ENCODE results near the gene EPB41L4B.

EPB41L4B gene

GRCh38 chr9:109238655-109239054 lies 82.2 kb downstream of the EPB41L4B start:
- H3K4me3 ChIP-seq (ENCODE audit: low read depth, low read length): no peak overlapping the region
- no peak for DNase-seq (ENCODE audit: low read depth)
- no peak for TF ChIP-seq CTCF (IDR thresholded peaks at IDR 0.05; ENCODE audit: control insufficient read depth, extremely low read depth, insufficient read depth)

- no peak for DNase-seq (ENCODE audit: low read depth)
- no peak overlapping the region for H3K4me3 ChIP-seq (ENCODE audit: low read depth, low read length)
- TF ChIP-seq CTCF (IDR thresholded peaks at IDR 0.05; ENCODE audit: control insufficient read depth, extremely low read depth, insufficient read depth): no peak
Measured at GRCh38 chr9:109238125-109238524, 82.7 kb downstream of the EPB41L4B start.

GRCh38 chr9:109232449-109233237 lies 88.2 kb downstream of the EPB41L4B start:
- H3K4me3 ChIP-seq (ENCODE audit: low read depth, low read length): no peak overlapping the region
- TF ChIP-seq CTCF (IDR thresholded peaks at IDR 0.05; ENCODE audit: control insufficient read depth, extremely low read depth, insufficient read depth): no peak
- DNase-seq (ENCODE audit: low read depth): no peak

GRCh38 chr9:109231593-109231992 lies 89.3 kb downstream of the EPB41L4B start:
- DNase-seq (ENCODE audit: low read depth): no peak
- TF ChIP-seq CTCF (IDR thresholded peaks at IDR 0.05; ENCODE audit: control insufficient read depth, extremely low read depth, insufficient read depth): no peak
- H3K4me3 ChIP-seq (ENCODE audit: low read depth, low read length): no peak overlapping the region

GRCh38 chr9:109230277-109230676 lies 90.6 kb downstream of the EPB41L4B start:
- no peak for DNase-seq (ENCODE audit: low read depth)
- TF ChIP-seq CTCF (IDR thresholded peaks at IDR 0.05; ENCODE audit: control insufficient read depth, extremely low read depth, insufficient read depth): no peak
- H3K4me3 ChIP-seq (ENCODE audit: low read depth, low read length): no peak overlapping the region

- no peak overlapping the region for H3K4me3 ChIP-seq (ENCODE audit: low read depth, low read length)
- no peak for DNase-seq (ENCODE audit: low read depth)
- TF ChIP-seq CTCF (IDR thresholded peaks at IDR 0.05; ENCODE audit: control insufficient read depth, extremely low read depth, insufficient read depth): no peak
Measured at GRCh38 chr9:109229682-109230081, 91.2 kb downstream of the EPB41L4B start.
